Subcutaneous adipose tissue (tissue), 4 donors: ENCODE data around the gene CHMP3. TPM values are rescaled to one million over a fixed set of nuclear protein-coding genes. Genes with fewer than 3 reads are reported as not detected.

Source experiments
- CTCF ChIP-seq: fragments of 450-650 bp; IDR thresholded peaks from one replicate; pipeline ENCODE4 v1.5.1; 2016; ENCODE audit warnings: low read depth, mild to moderate bottlenecking, control low read depth, antibody characterized with exemption, moderate library complexity
- total RNA-seq, 4 donors: library from RNA; depleted of rRNA; stranded (reverse); fragments of >200 nt; gene quantifications; one replicate each; pipeline ENCODE4 v1.1.0, GENCODE V29; 2016

The CHMP3 gene
- total RNA-seq, 4 donors from 2014 or later, result 103 to 228 (median 130) TPM

GRCh38 chr2:86592547-86593230 is 29.4 kb upstream of the CHMP3 start:
- no peak for TF ChIP-seq CTCF

- no peak for TF ChIP-seq CTCF
Observed at GRCh38 chr2:86584151-86584913, 21.1 kb upstream of the CHMP3 start.

- TF ChIP-seq CTCF, result no peak
Observed at GRCh38 chr2:86580560-86580959, 17.3 kb upstream of the CHMP3 start.

GRCh38 chr2:86577817-86578456 is 14.7 kb upstream of the CHMP3 start:
- no peak for TF ChIP-seq CTCF

- TF ChIP-seq CTCF, result no peak
Observed at GRCh38 chr2:86570059-86570458, 6.8 kb upstream of the CHMP3 start.

GRCh38 chr2:86566821-86567190 is 3.6 kb upstream of the CHMP3 start:
- no peak for TF ChIP-seq CTCF

GRCh38 chr2:86566158-86566820 is 3.0 kb upstream of the CHMP3 start:
- no peak for TF ChIP-seq CTCF
